HFF-Myc (cell line): ENCODE measurements around the gene MAN2A1.

Experiments used
- DNase-seq: peaks from one replicate; pipeline ENCODE4 v3.0.0-alpha.2; 2011; ENCODE audit warnings: low read depth; ENCODE audit errors: extremely low read depth
- H3K4me3 ChIP-seq: replicated peaks from 2 replicates; pipeline ENCODE4 v1.5.1; 2011; ENCODE audit warnings: low read depth, mild to moderate bottlenecking, control low read depth, low read length
- CTCF ChIP-seq: IDR thresholded peaks from 2 replicates; pipeline ENCODE4 v1.5.1; 2012; ENCODE audit warnings: mild to moderate bottlenecking, low read depth, low read length, control low read depth; ENCODE audit errors: missing control alignments

Gene MAN2A1

GRCh38 chr5:109697339-109697738, 7.6 kb downstream of the MAN2A1 start:
- no peak overlapping the region for H3K4me3 ChIP-seq
- DNase-seq, result no peak
- TF ChIP-seq CTCF, result no peak

GRCh38 chr5:109700516-109701153, 10.9 kb downstream of the MAN2A1 start:
- no peak for DNase-seq
- H3K4me3 ChIP-seq, result no peak overlapping the region
- TF ChIP-seq CTCF, result no peak

- DNase-seq, result no peak
- TF ChIP-seq CTCF, result no peak
- H3K4me3 ChIP-seq, result no peak overlapping the region
Observed at GRCh38 chr5:109701252-109701651, 11.5 kb downstream of the MAN2A1 start.

GRCh38 chr5:109701792-109702191, 12.1 kb downstream of the MAN2A1 start:
- DNase-seq, result no peak
- no peak for TF ChIP-seq CTCF
- no peak overlapping the region for H3K4me3 ChIP-seq

GRCh38 chr5:109703166-109703565, 13.4 kb downstream of the MAN2A1 start:
- TF ChIP-seq CTCF, result no peak
- no peak overlapping the region for H3K4me3 ChIP-seq
- DNase-seq, result no peak

- peak; percentile 88 for DNase-seq
- H3K4me3 ChIP-seq, result no peak overlapping the region
- no peak for TF ChIP-seq CTCF
Observed at GRCh38 chr5:109703829-109704228, 14.1 kb downstream of the MAN2A1 start.
